ENCODE results near the gene SLC25A15. TPM values are rescaled to one million over a fixed set of nuclear protein-coding genes. Genes with fewer than 3 reads are reported as not detected.

SLC25A15 gene
- total RNA-seq (13.5 TPM), polyA plus RNA-seq (ENCODE audit: insufficient read depth in 1 of 8, insufficient read length in 8 of 8, low replicate concordance in 1 of 8) (10 to 100 TPM; 10.3 to 16.7 (median 13.2) TPM)
- long read RNA-seq, donor 1, partial matches to known transcripts: 0 of 2 reads
- long read RNA-seq, donor 1, other reads (novel, unspliced or antisense): 0 of 2 reads
- long read RNA-seq, donor 2: 0 reads
- long read RNA-seq, donor 3, partial matches to known transcripts: 0 of 1 reads
- long read RNA-seq, donor 3, other reads (novel, unspliced or antisense): 0 of 1 reads
- long read RNA-seq, donor 4: 0 reads
- long read RNA-seq, donor 5, partial matches to known transcripts: 0 of 2 reads
- long read RNA-seq, donor 5, other reads (novel, unspliced or antisense): 0 of 2 reads
- long read RNA-seq, donor 6, partial matches to known transcripts: 0 of 2 reads
- long read RNA-seq, donor 6, other reads (novel, unspliced or antisense): 0 of 2 reads
- long read RNA-seq, donor 7, partial matches to known transcripts: 0 of 2 reads
- long read RNA-seq, donor 7, other reads (novel, unspliced or antisense): 0 of 2 reads
- long read RNA-seq, donor 8: 0 reads
- long read RNA-seq, donor 9, partial matches to known transcripts: 0 of 1 reads
- long read RNA-seq, donor 9, other reads (novel, unspliced or antisense): 0 of 1 reads
- long read RNA-seq, donor 10, partial matches to known transcripts: 0 of 1 reads
- long read RNA-seq, donor 10, other reads (novel, unspliced or antisense): 0 of 1 reads
- long read RNA-seq, donor 11: 0 reads

GRCh38 chr13:40789275-40790153, at the start of gene SLC25A15:
Gene SLC25A15 (plus strand): TSS chr13:40789611. CDS start chr13:40793227, 3,616 bp downstream.
- Histone ChIP-seq H3K27me3 (ENCODE audit: control insufficient read depth, insufficient read depth, low read length) (no peaks in the 10 kb centered on the region), H3K4me3 (ENCODE audit: low read length) (peak within 1 kb of the TSS; percentile 54), H3K36me3 (ENCODE audit: control insufficient read depth, insufficient read depth, low read length) (peaks cover 13% of the 10 kb centered on the region), H3K4me1 (ENCODE audit: control insufficient read depth, insufficient read depth, low read length) (peaks cover 9% of the 10 kb centered on the region), H3K9me3 (replicated peaks; ENCODE audit: control insufficient read depth, low read depth, low read length) (no peaks in the 10 kb centered on the region), H3K27ac (ENCODE audit: low read length) (peak within 1 kb of the TSS; percentile 82)
- DNase-seq: peak; percentile 88
- WGBS (ENCODE audit: insufficient coverage): under 1% methylated on average over 101 of the region's 101 CpGs

- Histone ChIP-seq H3K4me1 (ENCODE audit: control insufficient read depth, insufficient read depth, low read length) (no peaks in the 10 kb centered on the region), H3K27me3 (ENCODE audit: control insufficient read depth, insufficient read depth, low read length) (no peaks in the 10 kb centered on the region), H3K36me3 (ENCODE audit: control insufficient read depth, insufficient read depth, low read length) (peaks cover 12% of the 10 kb centered on the region), H3K9me3 (replicated peaks; ENCODE audit: control insufficient read depth, low read depth, low read length) (no peaks in the 10 kb centered on the region), H3K27ac (ENCODE audit: low read length) (no peak overlapping the region), H3K4me3 (ENCODE audit: low read length) (no peak overlapping the region)
- no CpG with 5 or more reads among the region's 1 CpG for WGBS (ENCODE audit: insufficient coverage)
- DNase-seq: no peak
These were observed 40.1 kb upstream of the SLC25A15 start for GRCh38 chr13:40749327-40749726.

- Histone ChIP-seq H3K27me3 (ENCODE audit: control insufficient read depth, insufficient read depth, low read length) (no peaks in the 10 kb centered on the region), H3K36me3 (ENCODE audit: control insufficient read depth, insufficient read depth, low read length) (peaks cover 30% of the 10 kb centered on the region), H3K4me3 (ENCODE audit: low read length) (no peak overlapping the region), H3K9me3 (replicated peaks; ENCODE audit: control insufficient read depth, low read depth, low read length) (no peaks in the 10 kb centered on the region), H3K4me1 (ENCODE audit: control insufficient read depth, insufficient read depth, low read length) (no peaks in the 10 kb centered on the region), H3K27ac (ENCODE audit: low read length) (no peak overlapping the region)
- WGBS (ENCODE audit: insufficient coverage): no CpG with 5 or more reads among the region's 7 CpGs
- no peak for DNase-seq
These were observed 34.2 kb upstream of the SLC25A15 start for GRCh38 chr13:40755082-40755700.

- H3K27me3 ChIP-seq (ENCODE audit: control insufficient read depth, insufficient read depth, low read length): no peaks in the 10 kb centered on the region
- H3K4me3 ChIP-seq (ENCODE audit: low read length): no peak overlapping the region
- no peak overlapping the region for H3K27ac ChIP-seq (ENCODE audit: low read length)
- no peaks in the 10 kb centered on the region for H3K4me1 ChIP-seq (ENCODE audit: control insufficient read depth, insufficient read depth, low read length)
- no peaks in the 10 kb centered on the region for H3K9me3 ChIP-seq (replicated peaks; ENCODE audit: control insufficient read depth, low read depth, low read length)
- no CpG with 5 or more reads among the region's 1 CpG for WGBS (ENCODE audit: insufficient coverage)
- H3K36me3 ChIP-seq (ENCODE audit: control insufficient read depth, insufficient read depth, low read length): peaks cover 33% of the 10 kb centered on the region
- DNase-seq: no peak
These were observed 33.4 kb upstream of the SLC25A15 start for GRCh38 chr13:40756042-40756441.

GRCh38 chr13:40758811-40759210, 30.6 kb upstream of the SLC25A15 start:
- DNase-seq: no peak
- no peak overlapping the region for H3K4me3 ChIP-seq (ENCODE audit: low read length)
- no peaks in the 10 kb centered on the region for H3K4me1 ChIP-seq (ENCODE audit: control insufficient read depth, insufficient read depth, low read length)
- H3K27ac ChIP-seq (ENCODE audit: low read length): no peak overlapping the region
- WGBS (ENCODE audit: insufficient coverage): 100% methylated on average over 2 of the region's 4 CpGs
- no peaks in the 10 kb centered on the region for H3K27me3 ChIP-seq (ENCODE audit: control insufficient read depth, insufficient read depth, low read length)
- H3K9me3 ChIP-seq (replicated peaks; ENCODE audit: control insufficient read depth, low read depth, low read length): no peaks in the 10 kb centered on the region
- H3K36me3 ChIP-seq (ENCODE audit: control insufficient read depth, insufficient read depth, low read length): peaks cover 24% of the 10 kb centered on the region

GRCh38 chr13:40762849-40763248, 26.6 kb upstream of the SLC25A15 start:
- no peak for DNase-seq
- Histone ChIP-seq H3K36me3 (ENCODE audit: control insufficient read depth, insufficient read depth, low read length) (peaks cover 19% of the 10 kb centered on the region), H3K4me3 (ENCODE audit: low read length) (no peak overlapping the region), H3K9me3 (replicated peaks; ENCODE audit: control insufficient read depth, low read depth, low read length) (no peaks in the 10 kb centered on the region), H3K27me3 (ENCODE audit: control insufficient read depth, insufficient read depth, low read length) (no peaks in the 10 kb centered on the region), H3K27ac (ENCODE audit: low read length) (no peak overlapping the region), H3K4me1 (ENCODE audit: control insufficient read depth, insufficient read depth, low read length) (no peaks in the 10 kb centered on the region)
- no CpG with 5 or more reads among the region's 1 CpG for WGBS (ENCODE audit: insufficient coverage)

- no peaks in the 10 kb centered on the region for H3K9me3 ChIP-seq (replicated peaks; ENCODE audit: control insufficient read depth, low read depth, low read length)
- no peak overlapping the region for H3K27ac ChIP-seq (ENCODE audit: low read length)
- no peak for DNase-seq
- no peaks in the 10 kb centered on the region for H3K27me3 ChIP-seq (ENCODE audit: control insufficient read depth, insufficient read depth, low read length)
- H3K4me3 ChIP-seq (ENCODE audit: low read length): no peak overlapping the region
- H3K36me3 ChIP-seq (ENCODE audit: control insufficient read depth, insufficient read depth, low read length): peaks cover 15% of the 10 kb centered on the region
- no peaks in the 10 kb centered on the region for H3K4me1 ChIP-seq (ENCODE audit: control insufficient read depth, insufficient read depth, low read length)
- 86% methylated on average over 1 of the region's 3 CpGs for WGBS (ENCODE audit: insufficient coverage)
These were observed 24.6 kb upstream of the SLC25A15 start for GRCh38 chr13:40764587-40765403.

GRCh38 chr13:40765602-40766001, 23.8 kb upstream of the SLC25A15 start:
- Histone ChIP-seq H3K27ac (ENCODE audit: low read length) (no peak overlapping the region), H3K4me1 (ENCODE audit: control insufficient read depth, insufficient read depth, low read length) (peaks cover 7% of the 10 kb centered on the region), H3K36me3 (ENCODE audit: control insufficient read depth, insufficient read depth, low read length) (peaks cover 8% of the 10 kb centered on the region), H3K4me3 (ENCODE audit: low read length) (no peak overlapping the region), H3K27me3 (ENCODE audit: control insufficient read depth, insufficient read depth, low read length) (no peaks in the 10 kb centered on the region), H3K9me3 (replicated peaks; ENCODE audit: control insufficient read depth, low read depth, low read length) (no peaks in the 10 kb centered on the region)
- DNase-seq: no peak
- no CpG with 5 or more reads among the region's 1 CpG for WGBS (ENCODE audit: insufficient coverage)

GRCh38 chr13:40769970-40770369, 19.4 kb upstream of the SLC25A15 start:
- Histone ChIP-seq H3K27me3 (ENCODE audit: control insufficient read depth, insufficient read depth, low read length) (no peaks in the 10 kb centered on the region), H3K27ac (ENCODE audit: low read length) (no peak overlapping the region), H3K4me3 (ENCODE audit: low read length) (peak overlapping the region; percentile 92), H3K9me3 (replicated peaks; ENCODE audit: control insufficient read depth, low read depth, low read length) (no peaks in the 10 kb centered on the region), H3K36me3 (ENCODE audit: control insufficient read depth, insufficient read depth, low read length) (no peaks in the 10 kb centered on the region), H3K4me1 (ENCODE audit: control insufficient read depth, insufficient read depth, low read length) (peaks cover 7% of the 10 kb centered on the region)
- WGBS (ENCODE audit: insufficient coverage): 85% methylated on average over 4 of the region's 6 CpGs
- DNase-seq: no peak
